ENCODE results near the gene CFAP68. TPM values are rescaled to one million over a fixed set of nuclear protein-coding genes. Genes with fewer than 3 reads are reported as not detected.

The CFAP68 gene
- total and polyA plus RNA-seq, 2 of the 4 experiments (the other 2 are of a cell fraction) = 10.2 to 17.0 TPM

DNA sequence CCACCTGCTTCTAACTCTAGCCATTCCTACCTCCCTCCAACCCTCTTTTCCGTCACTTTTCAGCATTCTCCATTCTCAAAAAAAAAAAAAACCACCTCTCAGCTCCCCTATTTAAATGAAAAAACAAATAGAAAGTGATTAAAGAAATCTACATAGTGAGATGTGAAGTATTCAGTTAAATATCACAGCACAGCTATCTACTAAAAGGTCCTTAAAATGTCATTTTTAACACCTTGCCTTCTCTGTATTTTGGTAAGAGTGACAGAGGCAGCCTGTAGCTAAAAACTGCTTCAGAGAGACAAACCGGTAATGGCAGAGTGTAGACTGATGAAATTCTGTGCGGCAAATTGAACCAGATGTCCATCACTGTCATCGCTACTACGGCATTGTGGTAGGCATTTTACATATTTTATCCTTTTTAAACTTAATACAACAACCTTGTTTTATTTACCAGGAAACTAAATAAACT, 7.6 kb upstream of the CFAP68 start (continued):
- TF ChIP-seq, protein P1, sequence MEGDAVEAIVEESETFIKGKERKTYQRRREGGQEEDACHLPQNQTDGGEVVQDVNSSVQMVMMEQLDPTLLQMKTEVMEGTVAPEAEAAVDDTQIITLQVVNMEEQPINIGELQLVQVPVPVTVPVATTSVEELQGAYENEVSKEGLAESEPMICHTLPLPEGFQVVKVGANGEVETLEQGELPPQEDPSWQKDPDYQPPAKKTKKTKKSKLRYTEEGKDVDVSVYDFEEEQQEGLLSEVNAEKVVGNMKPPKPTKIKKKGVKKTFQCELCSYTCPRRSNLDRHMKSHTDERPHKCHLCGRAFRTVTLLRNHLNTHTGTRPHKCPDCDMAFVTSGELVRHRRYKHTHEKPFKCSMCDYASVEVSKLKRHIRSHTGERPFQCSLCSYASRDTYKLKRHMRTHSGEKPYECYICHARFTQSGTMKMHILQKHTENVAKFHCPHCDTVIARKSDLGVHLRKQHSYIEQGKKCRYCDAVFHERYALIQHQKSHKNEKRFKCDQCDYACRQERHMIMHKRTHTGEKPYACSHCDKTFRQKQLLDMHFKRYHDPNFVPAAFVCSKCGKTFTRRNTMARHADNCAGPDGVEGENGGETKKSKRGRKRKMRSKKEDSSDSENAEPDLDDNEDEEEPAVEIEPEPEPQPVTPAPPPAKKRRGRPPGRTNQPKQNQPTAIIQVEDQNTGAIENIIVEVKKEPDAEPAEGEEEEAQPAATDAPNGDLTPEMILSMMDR (conservative IDR thresholded peaks at IDR 0.05; ENCODE audit: low read depth, low read length) = no peak
- TF ChIP-seq, protein P2, sequence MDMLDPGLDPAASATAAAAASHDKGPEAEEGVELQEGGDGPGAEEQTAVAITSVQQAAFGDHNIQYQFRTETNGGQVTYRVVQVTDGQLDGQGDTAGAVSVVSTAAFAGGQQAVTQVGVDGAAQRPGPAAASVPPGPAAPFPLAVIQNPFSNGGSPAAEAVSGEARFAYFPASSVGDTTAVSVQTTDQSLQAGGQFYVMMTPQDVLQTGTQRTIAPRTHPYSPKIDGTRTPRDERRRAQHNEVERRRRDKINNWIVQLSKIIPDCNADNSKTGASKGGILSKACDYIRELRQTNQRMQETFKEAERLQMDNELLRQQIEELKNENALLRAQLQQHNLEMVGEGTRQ (IDR thresholded peaks at IDR 0.05; ENCODE audit: low read depth, low read length) = no peak
- TF ChIP-seq MAZ (IDR thresholded peaks at IDR 0.05; ENCODE audit: borderline replicate concordance, low read depth, low read length) = no peak

Data from IMR-90 (cell line).